Measurements from ENCODE around the gene VTI1A. TPM values are rescaled to one million over a fixed set of nuclear protein-coding genes. Genes with fewer than 3 reads are reported as not detected.
A peak's percentile ranks its signal among the peaks of the same experiment; 100 is the strongest.

VTI1A gene
- total and polyA plus RNA-seq, 2 experiments from 2014 or later: 26.8 to 31.0 TPM

DNA sequence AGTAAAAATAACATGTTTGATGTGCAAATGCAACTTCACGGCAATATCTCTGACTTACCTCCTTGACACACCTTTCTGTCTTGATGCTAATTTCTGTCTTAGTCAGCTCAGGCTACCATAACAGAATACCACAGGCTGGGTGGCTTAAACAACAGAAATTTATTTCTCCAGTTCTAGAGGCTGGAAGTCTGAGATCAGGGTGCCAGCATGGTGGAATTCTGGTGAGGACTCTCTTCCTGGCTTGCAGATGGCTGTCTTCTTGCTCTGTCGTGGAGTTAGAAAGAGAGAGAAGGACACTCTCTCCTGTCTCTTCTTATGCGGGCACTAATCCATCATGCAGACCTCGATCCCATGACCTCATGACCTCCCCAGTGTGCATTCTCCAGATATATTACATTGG is 134.9 kb downstream of the VTI1A start:
- no peaks in the 10 kb centered on the region for H3K27me3 Mint-ChIP-seq (ENCODE audit: insufficient read depth, low read depth, poor library complexity)

GRCh38 chr10:112583236-112583939 is 136.4 kb downstream of the VTI1A start:
- peak; percentile 66 for ATAC-seq
- 0 out of 2 replicates have a peak overlapping the region, but pooled peaks have one; percentile 6 for H3K4me2 ChIP-seq
- 0 out of 2 replicates have a peak overlapping the region, but pooled peaks have one; percentile 5 for H3K27ac Mint-ChIP-seq
- TF ChIP-seq EZH2phosphoT487 (IDR thresholded peaks at IDR 0.05; ENCODE audit: unreplicated experiment) (no peak), ZNF114 (CRISPR knock-in tag; IDR thresholded peaks at IDR 0.05) (no peak), STAT1 (IDR thresholded peaks at IDR 0.05; ENCODE audit: unreplicated experiment) (no peak), ZNF331 (CRISPR knock-in tag; IDR thresholded peaks at IDR 0.05; ENCODE audit: low read depth) (no peak), JUNB (IDR thresholded peaks at IDR 0.05; ENCODE audit: unreplicated experiment) (no peak), CTCF (conservative IDR thresholded peaks at IDR 0.05; ENCODE audit: low read depth in 2 of 2) (no peak), POLR2AphosphoS5 (IDR thresholded peaks at IDR 0.05; ENCODE audit: low read depth) (no peak), REST (IDR thresholded peaks at IDR 0.05; ENCODE audit: unreplicated experiment) (no peak), NANOG (IDR thresholded peaks at IDR 0.05; ENCODE audit: borderline replicate concordance) (no peak), EZH2 (IDR thresholded peaks at IDR 0.05; ENCODE audit: low read depth, unreplicated experiment) (no peak), CREB1 (CRISPR knock-in tag; IDR thresholded peaks at IDR 0.05; ENCODE audit: low read depth) (no peak)
- TF ChIP-seq, protein P1, sequence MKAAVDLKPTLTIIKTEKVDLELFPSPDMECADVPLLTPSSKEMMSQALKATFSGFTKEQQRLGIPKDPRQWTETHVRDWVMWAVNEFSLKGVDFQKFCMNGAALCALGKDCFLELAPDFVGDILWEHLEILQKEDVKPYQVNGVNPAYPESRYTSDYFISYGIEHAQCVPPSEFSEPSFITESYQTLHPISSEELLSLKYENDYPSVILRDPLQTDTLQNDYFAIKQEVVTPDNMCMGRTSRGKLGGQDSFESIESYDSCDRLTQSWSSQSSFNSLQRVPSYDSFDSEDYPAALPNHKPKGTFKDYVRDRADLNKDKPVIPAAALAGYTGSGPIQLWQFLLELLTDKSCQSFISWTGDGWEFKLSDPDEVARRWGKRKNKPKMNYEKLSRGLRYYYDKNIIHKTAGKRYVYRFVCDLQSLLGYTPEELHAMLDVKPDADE (IDR thresholded peaks at IDR 0.05): no peak

More for the DNA sequence above, 134.9 kb downstream of the VTI1A start:
- H3K27ac Mint-ChIP-seq: no peak overlapping the region
- no peaks in the 10 kb centered on the region for H3K9me3 Mint-ChIP-seq
- no peak overlapping the region for H3K27ac ChIP-seq (ENCODE audit: low read depth)
- H2AFZ ChIP-seq: no peak overlapping the region
- no peak overlapping the region for H3K4me3 ChIP-seq
- H3K4me2 ChIP-seq: no peak overlapping the region
- DNase-seq (ENCODE audit: low spot score): no peak
- H4K20me1 ChIP-seq (replicated peaks; ENCODE audit: insufficient read depth): no peaks in the 10 kb centered on the region
- no peaks in the 10 kb centered on the region for H3K27me3 ChIP-seq (ENCODE audit: insufficient read depth)
- no peaks in the 10 kb centered on the region for H3F3A ChIP-seq (replicated peaks; ENCODE audit: low read depth)
- no peak overlapping the region for H3K4me3 Mint-ChIP-seq
- no peaks in the 10 kb centered on the region for H3K36me3 Mint-ChIP-seq (ENCODE audit: low read depth)
- no peaks in the 10 kb centered on the region for H3K79me2 ChIP-seq (replicated peaks; ENCODE audit: insufficient read depth)
- H3K36me3 ChIP-seq (ENCODE audit: insufficient read depth): no peaks in the 10 kb centered on the region
- TF ChIP-seq, protein P1 (IDR thresholded peaks at IDR 0.05): no peak
- TF ChIP-seq ZNF114 (CRISPR knock-in tag; IDR thresholded peaks at IDR 0.05): no peak
- no peak for TF ChIP-seq EZH2 (IDR thresholded peaks at IDR 0.05; ENCODE audit: low read depth, unreplicated experiment)
- H3K4me1 Mint-ChIP-seq: peaks cover 30% of the 10 kb centered on the region
- peaks cover 35% of the 10 kb centered on the region for H3K4me1 ChIP-seq (ENCODE audit: insufficient read depth)
- no peak for ATAC-seq
- no peaks in the 10 kb centered on the region for H3K9me2 ChIP-seq (ENCODE audit: insufficient read depth)

More at GRCh38 chr10:112583236-112583939, 136.4 kb downstream of the VTI1A start:
- Histone ChIP-seq H3K9me2 (ENCODE audit: insufficient read depth) (no peaks in the 10 kb centered on the region), H4K20me1 (replicated peaks; ENCODE audit: insufficient read depth) (no peaks in the 10 kb centered on the region), H3K4me3 (no peak overlapping the region), H3F3A (replicated peaks; ENCODE audit: low read depth) (no peaks in the 10 kb centered on the region), H3K79me2 (replicated peaks; ENCODE audit: insufficient read depth) (no peaks in the 10 kb centered on the region), H3K27me3 (ENCODE audit: insufficient read depth) (no peaks in the 10 kb centered on the region), H3K36me3 (ENCODE audit: insufficient read depth) (no peaks in the 10 kb centered on the region), H3K27ac (ENCODE audit: low read depth) (no peak overlapping the region), H2AFZ (no peak overlapping the region), H3K4me1 (ENCODE audit: insufficient read depth) (peaks cover 42% of the 10 kb centered on the region)
- no peaks in the 10 kb centered on the region for H3K9me3 Mint-ChIP-seq
- peak; percentile 38 for DNase-seq (ENCODE audit: low spot score)
- no peak overlapping the region for H3K4me3 Mint-ChIP-seq
- H3K4me1 Mint-ChIP-seq: peaks cover 35% of the 10 kb centered on the region
- no peaks in the 10 kb centered on the region for H3K36me3 Mint-ChIP-seq (ENCODE audit: low read depth)
- H3K27me3 Mint-ChIP-seq (ENCODE audit: insufficient read depth, low read depth, poor library complexity): no peaks in the 10 kb centered on the region
